SK-N-MC (cell line): ENCODE measurements around the gene SYNPO2L.

ENCODE experiments used
- EZH2 ChIP-seq: fragments of 200-600 bp; sonication (generic); IDR thresholded peaks from one replicate; pipeline ENCODE4 v1.6.1; 2017; ENCODE audit warnings: antibody characterized with exemption
- FOXP2 ChIP-seq: optimal IDR thresholded peaks from 2 replicates; pipeline ENCODE3; 2011; ENCODE audit warnings: mild to moderate bottlenecking, moderate library complexity; ENCODE audit not compliant: insufficient read depth; ENCODE audit errors: extremely low read length, control extremely low read depth
- POLR2AphosphoS5 ChIP-seq: IDR thresholded peaks from 2 replicates; pipeline ENCODE4 v1.6.1; 2012; ENCODE audit warnings: mild to moderate bottlenecking, low read depth, low read length, borderline replicate concordance

DNA sequence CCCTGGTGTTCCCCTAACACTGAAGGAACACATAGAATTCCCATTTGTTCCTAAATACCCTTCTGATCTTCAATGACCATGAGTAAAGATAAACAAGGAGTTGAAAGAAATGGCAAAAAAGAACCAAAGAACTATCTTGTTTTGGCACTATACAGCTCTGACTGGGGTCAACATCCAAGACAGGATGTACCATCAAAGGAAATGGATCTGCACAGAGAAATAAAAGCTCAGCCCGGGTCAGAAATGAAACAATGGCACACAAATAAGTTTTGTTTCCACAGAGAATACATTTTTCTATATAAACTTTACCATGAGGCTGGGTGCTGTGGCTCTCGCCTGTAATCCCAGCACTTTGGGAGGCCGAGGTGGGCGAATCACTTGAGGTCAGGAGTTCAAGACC is 46.7 kb downstream of the SYNPO2L start:
- TF ChIP-seq EZH2 (no peak), POLR2AphosphoS5 (no peak), FOXP2 (no peak)
